CD8-positive, alpha-beta memory T cell (primary cell): Measurements from ENCODE around the gene CTNNA3. TPM values are rescaled to one million over a fixed set of nuclear protein-coding genes. Genes with fewer than 3 reads are reported as not detected.

Experiments used
- CTCF ChIA-PET: fragments of 350-600 bp; sonication (Branson Sonifier 250); formaldehyde crosslinking; loops from one replicate; lab custom pipeline; 2021; ENCODE audit warnings: antibody characterized with exemption; lab: Charles Lee
- POLR2A ChIA-PET: fragments of 350-600 bp; sonication (Branson Sonifier 250); formaldehyde crosslinking; loops from one replicate; lab custom pipeline; 2021; ENCODE audit warnings: antibody characterized with exemption; lab: Charles Lee
- DNase-seq, 5 donors: peaks; one replicate each; pipeline versions ENCODE4 v3.0.0 to v3.0.0-alpha.2; 2020 to 2022; ENCODE audit warnings: mixed read lengths in 1 of 5
- H3K27ac ChIP-seq: one replicate; pipeline ENCODE4 v1.7.0; 2013; ENCODE audit warnings: low read depth, mild to moderate bottlenecking, low read length, moderate library complexity
- H3K27me3 ChIP-seq: 2 replicates; pipeline ENCODE4 v1.7.0; 2013; ENCODE audit warnings: low read length, mild to moderate bottlenecking; ENCODE audit not compliant: insufficient read depth, poor library complexity, severe bottlenecking
- H3K36me3 ChIP-seq: 2 replicates; pipeline ENCODE4 v1.7.0; 2013; ENCODE audit warnings: mild to moderate bottlenecking, low read length, moderate library complexity; ENCODE audit not compliant: insufficient read depth
- H3K4me1 ChIP-seq: 2 replicates; pipeline ENCODE4 v1.7.0; 2013; ENCODE audit warnings: mild to moderate bottlenecking, low read length, moderate library complexity; ENCODE audit not compliant: insufficient read depth
- H3K4me3 ChIP-seq: 2 replicates; pipeline ENCODE4 v1.7.0; 2013; ENCODE audit warnings: mild to moderate bottlenecking, low read length
- H3K9me3 ChIP-seq: 2 replicates; pipeline ENCODE4 v1.7.0; 2013; ENCODE audit warnings: mild to moderate bottlenecking, low read length
- H3K27ac Mint-ChIP-seq, 8 donors: one replicate each; pipeline ENCODE4 v1.8.0; 2020 to 2021; ENCODE audit warnings: mixed read lengths in 8 of 8, mild to moderate bottlenecking in 6 of 8, inconsistent platforms in 3 of 8, moderate library complexity in 3 of 8
- H3K27me3 Mint-ChIP-seq, 2 donors: one replicate each; pipeline ENCODE4 v1.8.0; 2020 to 2021; ENCODE audit warnings: mixed read lengths in 2 of 2, mild to moderate bottlenecking in 1 of 2, moderate library complexity in 1 of 2
- H3K36me3 Mint-ChIP-seq, 3 donors: one replicate each; pipeline ENCODE4 v1.8.0; 2020 to 2021; ENCODE audit warnings: mixed read lengths in 3 of 3, inconsistent platforms in 1 of 3, mild to moderate bottlenecking in 1 of 3
- H3K4me1 Mint-ChIP-seq, 3 donors: one replicate each; pipeline ENCODE4 v1.8.0; 2020 to 2021; ENCODE audit warnings: mixed read lengths in 3 of 3, inconsistent platforms in 1 of 3, mild to moderate bottlenecking in 1 of 3
- H3K4me3 Mint-ChIP-seq, 7 donors: one replicate each; pipeline ENCODE4 v1.8.0; 2020 to 2021; ENCODE audit warnings: mixed read lengths in 7 of 7, mild to moderate bottlenecking in 6 of 7, moderate library complexity in 4 of 7, inconsistent platforms in 2 of 7
- H3K9me3 Mint-ChIP-seq, 5 donors: one replicate each; pipeline ENCODE4 v1.8.0; 2020 to 2022; ENCODE audit warnings: mixed read lengths in 5 of 5, mild to moderate bottlenecking in 3 of 5, moderate library complexity in 2 of 5, inconsistent platforms in 1 of 5
- polyA plus RNA-seq: library from polyadenylated mRNA; unstranded; fragments of 300-500 nt; fragmentation: Illumina TruSeq; gene quantifications from one replicate; pipeline ENCODE4 v1.2.3, GENCODE V29; 2021
- total RNA-seq, 2 experiments: library from RNA; stranded (reverse); gene quantifications; one replicate each; pipeline ENCODE4 v1.2.3, GENCODE V29; 2021

CTNNA3 gene
- total and polyA plus RNA-seq, 3 experiments from 2014 or later = 0.92 TPM; not detected in 2

DNA sequence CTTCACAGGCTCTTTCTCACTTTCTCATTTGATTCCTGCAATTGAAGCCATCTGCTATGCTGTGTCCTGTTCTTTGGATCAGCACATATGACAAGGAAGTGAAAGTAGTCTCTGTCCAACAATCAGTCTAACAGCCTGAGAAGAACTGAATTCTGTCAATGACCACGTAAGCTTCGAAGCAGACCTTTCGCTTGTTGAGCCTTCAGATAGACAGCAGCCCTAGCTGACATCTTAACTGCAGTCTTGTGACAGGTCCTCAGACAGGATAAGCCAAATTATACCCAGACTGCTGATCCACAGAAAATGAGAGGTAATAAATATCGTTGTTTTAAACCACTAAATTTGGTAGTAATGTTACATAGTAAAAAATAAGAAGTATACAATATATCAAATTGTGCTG, 1461.1 kb downstream of the CTNNA3 start:
- H3K4me3 Mint-ChIP-seq = no peak overlapping the region
- peaks cover 7 to 18% (median 10%) of the 10 kb centered on the region in 5 donors for H3K9me3 Mint-ChIP-seq
- ChIA-PET POLR2A (no interaction called here), CTCF (no interaction called here)
- Histone ChIP-seq H3K4me3 (no peak overlapping the region), H3K9me3 (no peaks in the 10 kb centered on the region), H3K27me3 (no peaks in the 10 kb centered on the region), H3K27ac (no peak overlapping the region), H3K36me3 (no peaks in the 10 kb centered on the region), H3K4me1 (no peaks in the 10 kb centered on the region)
- no peak overlapping the region for H3K27ac Mint-ChIP-seq
- H3K36me3 Mint-ChIP-seq = no peaks in the 10 kb centered on the region
- H3K27me3 Mint-ChIP-seq = no peaks in the 10 kb centered on the region
- DNase-seq = no peak
- no peaks in the 10 kb centered on the region for H3K4me1 Mint-ChIP-seq

GRCh38 chr10:66228887-66229286, 1467.1 kb downstream of the CTNNA3 start:
- Mint-ChIP-seq H3K4me3 (no peak overlapping the region), H3K4me1 (no peaks in the 10 kb centered on the region), H3K27ac (peak overlapping the region in 1 of 8 donors; percentile 67), H3K36me3 (no peaks in the 10 kb centered on the region), H3K27me3 (no peaks in the 10 kb centered on the region), H3K9me3 (peaks cover 16 to 39% (median 18%) of the 10 kb centered on the region in 5 donors)
- DNase-seq = no peak
- ChIA-PET POLR2A (no interaction called here), CTCF (no interaction called here)
- H3K4me3 ChIP-seq = no peak overlapping the region
- H3K27me3 ChIP-seq = no peaks in the 10 kb centered on the region
- no peaks in the 10 kb centered on the region for H3K36me3 ChIP-seq
- H3K4me1 ChIP-seq = no peaks in the 10 kb centered on the region
- H3K9me3 ChIP-seq = no peaks in the 10 kb centered on the region
- no peak overlapping the region for H3K27ac ChIP-seq

DNA sequence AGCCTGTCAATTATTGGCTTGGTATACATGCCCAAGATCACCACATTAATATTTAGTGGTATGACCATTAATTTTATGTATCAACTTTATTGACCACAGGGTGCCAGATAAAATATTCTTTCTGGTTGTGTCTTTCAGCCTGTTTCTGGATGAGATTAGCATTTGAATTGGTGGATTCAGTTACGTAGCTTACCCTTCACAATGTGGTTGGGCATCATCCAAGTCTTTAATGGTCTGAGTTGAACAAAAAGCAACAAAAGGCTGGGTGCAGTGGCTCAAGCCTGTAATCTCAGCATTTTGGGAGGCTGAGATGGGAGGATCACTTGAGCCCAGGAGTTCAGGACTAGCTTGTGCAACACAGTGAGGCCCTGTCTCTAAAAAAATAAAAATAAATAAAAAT, 1472.3 kb downstream of the CTNNA3 start:
- POLR2A ChIA-PET = no interaction called here
- H3K36me3 Mint-ChIP-seq = no peaks in the 10 kb centered on the region
- Histone ChIP-seq H3K36me3 (no peaks in the 10 kb centered on the region), H3K9me3 (no peaks in the 10 kb centered on the region), H3K27me3 (no peaks in the 10 kb centered on the region), H3K4me3 (no peak overlapping the region), H3K4me1 (no peaks in the 10 kb centered on the region), H3K27ac (no peak overlapping the region)
- no peaks in the 10 kb centered on the region for H3K4me1 Mint-ChIP-seq
- no peak overlapping the region for H3K27ac Mint-ChIP-seq
- H3K27me3 Mint-ChIP-seq = no peaks in the 10 kb centered on the region
- no peak overlapping the region for H3K4me3 Mint-ChIP-seq
- H3K9me3 Mint-ChIP-seq = peaks cover 4 to 24% (median 6%) of the 10 kb centered on the region in 5 donors
- CTCF ChIA-PET = no interaction called here
- DNase-seq = no peak

GRCh38 chr10:66222462-66223046, 1473.4 kb downstream of the CTNNA3 start:
- DNase-seq = no peak
- Histone ChIP-seq H3K27me3 (no peaks in the 10 kb centered on the region), H3K4me1 (no peaks in the 10 kb centered on the region), H3K9me3 (no peaks in the 10 kb centered on the region), H3K27ac (no peak overlapping the region), H3K4me3 (no peak overlapping the region), H3K36me3 (no peaks in the 10 kb centered on the region)
- CTCF ChIA-PET = no interaction called here
- POLR2A ChIA-PET = no interaction called here
- Mint-ChIP-seq H3K36me3 (no peaks in the 10 kb centered on the region), H3K27me3 (no peaks in the 10 kb centered on the region), H3K4me1 (no peaks in the 10 kb centered on the region), H3K4me3 (no peak overlapping the region), H3K27ac (no peak overlapping the region), H3K9me3 (peaks cover 4 to 19% (median 9%) of the 10 kb centered on the region in 5 donors)

DNA sequence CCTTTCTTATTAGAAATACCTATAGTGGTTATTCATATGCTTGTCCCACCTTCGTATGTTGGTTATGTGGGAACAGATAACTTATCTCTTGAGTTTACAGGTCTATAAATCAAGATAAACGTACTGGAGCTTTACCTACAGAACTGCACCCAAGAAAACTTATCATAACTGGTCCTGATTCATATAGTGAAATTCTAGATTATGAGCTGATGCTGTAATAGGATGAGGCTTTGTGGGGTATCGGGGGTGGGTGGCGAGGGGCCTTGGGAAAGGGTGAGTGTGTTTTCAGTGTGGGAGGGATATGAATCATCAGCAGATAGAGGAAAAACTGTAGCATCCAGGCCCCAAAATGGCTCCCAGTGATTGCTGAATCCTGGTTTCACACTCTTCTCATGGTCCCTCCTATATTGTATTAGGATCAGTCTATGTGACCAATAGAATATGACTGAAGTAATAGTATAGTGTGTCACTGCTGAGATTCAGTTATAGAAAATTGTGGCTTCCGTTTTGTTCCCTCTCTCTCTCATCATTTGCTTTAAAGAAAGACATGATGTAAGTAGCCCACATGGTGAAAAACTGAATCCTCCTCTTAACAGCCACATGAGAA, 1476.9 kb downstream of the CTNNA3 start:
- Histone ChIP-seq H3K36me3 (no peaks in the 10 kb centered on the region), H3K9me3 (no peaks in the 10 kb centered on the region), H3K27me3 (no peaks in the 10 kb centered on the region), H3K27ac (no peak overlapping the region), H3K4me1 (no peaks in the 10 kb centered on the region), H3K4me3 (no peak overlapping the region)
- ChIA-PET CTCF (no interaction called here), POLR2A (no interaction called here)
- H3K27ac Mint-ChIP-seq = no peak overlapping the region
- H3K4me3 Mint-ChIP-seq = no peak overlapping the region
- no peaks in the 10 kb centered on the region for H3K27me3 Mint-ChIP-seq
- DNase-seq = no peak
- peaks cover 0 to 14% (median 11%) of the 10 kb centered on the region in 5 donors for H3K9me3 Mint-ChIP-seq
- no peaks in the 10 kb centered on the region for H3K36me3 Mint-ChIP-seq
- H3K4me1 Mint-ChIP-seq = no peaks in the 10 kb centered on the region

GRCh38 chr10:66218289-66218688, 1477.7 kb downstream of the CTNNA3 start:
- no peaks in the 10 kb centered on the region for H3K36me3 ChIP-seq
- H3K27me3 Mint-ChIP-seq = no peaks in the 10 kb centered on the region
- H3K4me1 Mint-ChIP-seq = no peaks in the 10 kb centered on the region
- ChIA-PET CTCF (no interaction called here), POLR2A (no interaction called here)
- H3K9me3 ChIP-seq = no peaks in the 10 kb centered on the region
- H3K4me1 ChIP-seq = no peaks in the 10 kb centered on the region
- no peaks in the 10 kb centered on the region for H3K27me3 ChIP-seq
- no peak overlapping the region for H3K4me3 ChIP-seq
- no peak for DNase-seq
- H3K36me3 Mint-ChIP-seq = no peaks in the 10 kb centered on the region
- H3K27ac ChIP-seq = no peak overlapping the region
- H3K4me3 Mint-ChIP-seq = no peak overlapping the region
- H3K27ac Mint-ChIP-seq = no peak overlapping the region
- peaks cover 0 to 14% (median 11%) of the 10 kb centered on the region in 5 donors for H3K9me3 Mint-ChIP-seq

DNA sequence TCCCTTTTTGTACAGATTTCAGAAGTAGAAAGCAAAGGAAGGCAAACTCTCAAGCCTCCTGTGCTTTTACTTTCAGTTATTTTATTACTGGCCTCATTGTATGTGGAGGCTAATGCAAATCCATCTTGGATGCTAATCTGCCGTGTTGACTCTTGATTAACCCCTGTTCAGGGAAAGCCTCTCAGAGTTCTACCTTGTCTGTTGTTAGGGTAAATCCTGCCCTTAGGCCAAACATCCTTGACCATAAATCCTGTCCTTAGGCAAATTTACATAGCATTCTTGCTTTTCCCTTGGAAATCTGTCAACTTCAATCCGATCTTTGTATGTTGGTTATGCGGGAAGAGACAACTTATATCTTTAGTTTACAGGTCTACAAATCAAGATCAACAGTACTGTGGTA, 1480.1 kb downstream of the CTNNA3 start:
- H3K36me3 ChIP-seq = no peaks in the 10 kb centered on the region
- ChIA-PET POLR2A (no interaction called here), CTCF (no interaction called here)
- H3K9me3 ChIP-seq = no peaks in the 10 kb centered on the region
- no peaks in the 10 kb centered on the region for H3K4me1 ChIP-seq
- no peaks in the 10 kb centered on the region for H3K36me3 Mint-ChIP-seq
- H3K27ac ChIP-seq = no peak overlapping the region
- H3K4me3 Mint-ChIP-seq = no peak overlapping the region
- no peaks in the 10 kb centered on the region for H3K27me3 ChIP-seq
- no peak overlapping the region for H3K4me3 ChIP-seq
- H3K27me3 Mint-ChIP-seq = no peaks in the 10 kb centered on the region
- no peaks in the 10 kb centered on the region for H3K4me1 Mint-ChIP-seq
- H3K27ac Mint-ChIP-seq = no peak overlapping the region
- peaks cover 0 to 12% (median 9%) of the 10 kb centered on the region in 5 donors for H3K9me3 Mint-ChIP-seq
- no peak for DNase-seq

GRCh38 chr10:66214721-66215404, 1481.1 kb downstream of the CTNNA3 start:
- ChIA-PET CTCF (no interaction called here), POLR2A (no interaction called here)
- no peak for DNase-seq
- H3K9me3 Mint-ChIP-seq = peaks cover 0 to 7% (median 6%) of the 10 kb centered on the region in 5 donors
- H3K27ac Mint-ChIP-seq = no peak overlapping the region
- no peaks in the 10 kb centered on the region for H3K27me3 Mint-ChIP-seq
- H3K9me3 ChIP-seq = no peaks in the 10 kb centered on the region
- no peaks in the 10 kb centered on the region for H3K36me3 ChIP-seq
- H3K27ac ChIP-seq = no peak overlapping the region
- H3K36me3 Mint-ChIP-seq = no peaks in the 10 kb centered on the region
- no peaks in the 10 kb centered on the region for H3K4me1 Mint-ChIP-seq
- no peaks in the 10 kb centered on the region for H3K27me3 ChIP-seq
- no peak overlapping the region for H3K4me3 Mint-ChIP-seq
- no peaks in the 10 kb centered on the region for H3K4me1 ChIP-seq
- no peak overlapping the region for H3K4me3 ChIP-seq
